Hepatic stellate cell (primary cell): ENCODE results near the gene KDM2B.

Source experiments
- DNase-seq: peaks from one replicate; pipeline ENCODE4 v3.0.0; 2011; ENCODE audit warnings: low spot score

Gene KDM2B

DNA sequence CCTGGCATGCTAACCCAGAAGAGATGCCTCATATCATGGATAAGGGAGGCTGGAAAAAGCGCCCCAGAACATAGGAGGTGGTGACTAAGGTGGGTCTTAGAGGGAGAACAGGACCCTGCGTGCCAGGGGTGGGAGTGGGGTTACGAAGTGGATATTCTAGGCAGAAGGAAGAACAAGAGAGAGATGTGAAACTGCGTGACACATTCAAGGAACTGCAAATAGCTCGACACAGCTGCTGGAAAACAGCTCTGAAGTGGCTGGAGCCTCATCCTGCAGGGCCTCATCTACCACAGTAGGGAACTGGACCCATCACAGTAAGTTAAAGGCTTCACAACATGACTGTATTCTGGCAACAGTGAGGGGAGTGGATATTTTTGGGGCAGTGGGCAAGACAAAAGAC lies 119.8 kb downstream of the KDM2B start:
- DNase-seq = no peak

DNA sequence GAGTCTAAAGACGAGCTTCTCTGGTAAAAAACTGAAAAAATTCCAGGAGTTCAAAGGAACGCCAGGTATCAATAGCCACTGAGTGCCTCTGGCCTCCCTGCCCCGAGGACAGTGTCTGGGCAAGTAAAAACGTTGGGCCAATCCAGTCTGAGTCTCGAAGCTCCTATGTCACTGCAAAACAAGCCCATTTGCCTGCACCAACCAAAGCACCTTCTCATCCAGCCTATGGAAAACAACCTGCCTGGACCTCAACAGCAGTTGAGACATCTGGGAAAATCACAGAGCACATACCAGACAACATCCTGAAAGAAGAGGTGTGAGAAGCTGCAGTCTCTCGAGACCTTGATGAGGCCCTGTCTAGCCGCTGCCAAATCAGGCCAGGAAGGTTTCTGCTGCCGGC lies 124.3 kb downstream of the KDM2B start:
- no peak for DNase-seq

DNA sequence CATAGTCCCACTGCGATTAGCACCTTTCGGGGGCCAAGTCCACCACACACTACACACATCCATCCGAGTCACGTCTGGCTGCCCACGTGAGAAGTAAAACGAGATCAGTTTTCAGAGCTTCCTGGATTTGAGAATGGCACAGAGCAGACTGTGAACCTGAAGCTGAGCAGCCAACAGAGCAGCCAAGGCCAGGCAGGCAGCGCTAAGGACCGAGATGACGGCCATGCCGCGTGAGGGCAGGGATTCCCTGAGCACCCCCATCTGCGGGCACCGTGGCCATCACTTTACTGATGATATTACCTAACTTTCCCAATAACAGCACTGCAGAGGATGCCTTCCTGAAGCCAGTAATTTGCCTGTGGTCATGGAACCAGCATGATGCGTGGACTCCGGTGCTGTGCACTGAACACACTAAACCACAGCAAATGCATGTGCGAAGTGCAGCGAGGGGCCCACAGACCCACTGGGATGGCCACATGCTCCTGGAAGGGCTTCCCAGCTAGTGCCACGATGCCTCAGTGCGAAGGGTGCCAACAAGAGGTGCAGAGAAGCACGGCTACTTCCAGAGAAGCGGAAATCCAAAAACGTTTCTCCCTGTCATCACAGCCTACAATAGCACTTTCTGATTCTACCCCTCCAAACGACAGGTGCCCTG lies 124.9 kb downstream of the KDM2B start:
- no peak for DNase-seq

DNA sequence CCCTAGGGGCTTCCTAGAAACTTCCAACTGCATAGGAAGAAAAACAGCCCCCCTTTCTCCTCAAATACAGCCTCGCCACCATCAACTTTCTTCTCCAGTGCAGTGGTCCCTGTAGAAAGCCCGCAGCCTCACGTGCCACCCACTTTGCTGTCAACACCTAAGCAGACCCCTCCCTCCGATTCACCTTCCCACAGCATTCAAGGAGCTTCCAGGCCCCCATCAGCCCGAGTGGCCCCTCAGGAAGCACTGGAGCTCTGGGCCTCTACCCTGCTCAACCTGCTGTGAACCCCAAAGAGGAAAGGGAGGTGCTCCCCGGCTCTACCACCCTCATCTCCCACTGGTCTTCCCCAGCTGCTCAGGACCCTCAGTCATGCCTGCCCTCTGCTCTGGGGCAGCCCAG lies 125.9 kb downstream of the KDM2B start:
- DNase-seq = no peak

DNA sequence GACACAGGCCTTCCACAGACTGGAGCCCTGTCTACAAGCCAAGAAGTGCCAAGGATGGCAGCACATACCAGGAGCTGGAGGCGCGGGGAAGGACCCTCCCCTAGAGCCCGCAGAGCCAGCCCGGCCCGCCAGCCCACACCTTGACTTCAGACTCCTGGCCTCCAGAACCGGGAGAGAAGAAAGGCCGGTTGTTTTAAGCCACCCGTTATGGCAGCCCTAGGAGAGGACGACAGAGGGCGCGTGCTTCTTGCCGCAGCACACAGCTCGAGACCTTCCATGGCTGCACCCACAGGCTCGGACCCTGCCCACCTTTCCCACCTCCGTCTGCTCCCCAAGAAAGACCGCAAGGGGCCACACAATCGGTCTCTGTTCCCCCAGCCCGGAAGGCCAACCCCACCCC lies 127.2 kb downstream of the KDM2B start:
- no peak for DNase-seq

DNA sequence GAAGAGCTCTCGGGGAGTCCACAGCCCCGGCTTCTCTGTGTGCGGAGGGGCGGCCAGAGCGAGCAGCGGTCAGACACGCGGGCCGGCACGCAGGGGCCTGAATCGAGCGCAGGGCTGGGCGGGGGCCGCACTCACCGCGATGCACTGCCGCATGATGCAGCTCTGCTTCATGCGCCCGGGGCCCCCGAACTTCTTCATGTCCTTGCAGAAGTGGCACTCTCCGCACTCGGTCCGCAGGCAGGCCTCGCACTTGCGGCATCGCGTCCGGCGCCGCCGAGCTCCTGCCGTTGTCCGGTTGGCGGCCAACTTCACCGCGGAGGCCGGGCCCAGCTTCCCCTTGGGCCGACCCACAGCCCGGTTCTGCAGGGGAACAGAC lies 127.8 kb downstream of the KDM2B start:
- no peak for DNase-seq

DNA sequence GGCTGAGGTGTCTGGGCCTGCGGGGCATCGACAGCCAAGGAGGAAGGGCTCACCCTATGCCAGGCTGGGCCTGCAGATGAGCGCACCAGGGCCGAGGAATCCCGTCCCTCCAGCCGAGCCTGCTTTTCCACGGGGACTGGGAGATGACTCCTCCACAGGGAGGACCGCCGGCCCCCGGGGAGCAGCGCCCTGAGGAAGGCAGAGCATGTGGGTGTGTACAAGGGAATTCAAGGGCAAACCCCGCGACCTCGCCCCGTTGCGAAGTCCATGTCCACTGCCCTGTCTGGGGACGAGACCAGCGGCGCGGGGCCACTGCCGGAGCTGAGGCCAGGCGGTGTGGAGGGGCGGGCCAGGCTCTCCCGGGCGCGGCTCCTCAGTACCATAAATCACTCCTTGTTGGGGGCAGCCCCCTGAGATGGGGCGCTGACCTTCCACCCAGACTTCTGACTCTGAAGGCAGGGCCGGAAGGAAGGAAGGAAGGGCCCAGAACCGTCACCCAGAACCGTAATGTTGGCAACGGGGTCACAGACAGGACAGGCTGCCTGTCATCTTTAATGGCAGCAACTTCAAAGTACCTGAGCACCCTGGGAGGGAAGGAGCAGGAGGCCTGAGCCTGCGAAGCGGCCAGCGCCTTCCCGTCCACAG lies 128.4 kb downstream of the KDM2B start:
- peak; percentile 60 for DNase-seq

DNA sequence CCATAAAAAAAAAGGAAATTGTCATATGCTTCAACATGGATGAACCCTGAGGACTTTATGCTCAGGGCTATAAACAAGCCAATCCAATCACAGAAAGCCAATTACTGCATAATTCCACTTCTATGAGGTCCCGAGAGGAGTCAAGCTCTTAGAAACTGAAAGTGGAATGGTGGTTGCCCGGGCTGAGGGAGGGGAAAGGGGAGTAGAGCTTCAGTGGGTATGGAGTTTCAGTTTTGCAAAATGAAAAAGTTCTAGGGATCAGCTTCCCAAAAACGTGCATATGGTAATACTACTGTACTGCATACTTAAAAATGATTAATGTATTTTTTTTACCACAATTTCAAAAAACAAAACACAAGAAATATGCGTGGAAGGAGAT lies 128.9 kb downstream of the KDM2B start:
- DNase-seq = peak; percentile 60

DNA sequence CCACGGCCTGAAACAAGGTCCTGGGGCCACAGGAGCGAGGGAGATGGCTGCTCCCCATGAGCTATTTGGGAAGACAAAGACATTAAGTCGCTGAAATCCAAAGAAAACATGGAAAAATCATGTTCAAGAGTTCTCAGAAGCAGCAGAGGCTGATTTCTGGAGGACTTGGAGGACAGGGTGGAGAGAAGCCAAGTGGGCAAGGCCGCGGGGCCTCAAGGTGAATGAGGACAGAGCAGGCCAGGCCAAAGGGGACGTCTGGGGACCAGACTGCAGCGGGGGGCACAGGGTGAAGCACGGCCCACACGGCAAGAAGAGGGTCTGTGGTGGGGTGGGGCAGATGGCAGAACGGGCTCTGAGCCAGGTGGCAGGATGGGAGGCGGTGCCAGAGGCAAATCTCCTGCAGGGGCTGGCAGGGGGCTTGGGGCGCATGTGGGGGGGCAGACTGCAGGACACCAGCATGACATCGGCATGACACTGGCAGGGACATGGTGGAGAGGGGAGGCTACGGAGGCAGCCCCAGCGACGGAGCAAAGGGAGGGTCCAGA lies 132.0 kb downstream of the KDM2B start:
- DNase-seq = no peak

DNA sequence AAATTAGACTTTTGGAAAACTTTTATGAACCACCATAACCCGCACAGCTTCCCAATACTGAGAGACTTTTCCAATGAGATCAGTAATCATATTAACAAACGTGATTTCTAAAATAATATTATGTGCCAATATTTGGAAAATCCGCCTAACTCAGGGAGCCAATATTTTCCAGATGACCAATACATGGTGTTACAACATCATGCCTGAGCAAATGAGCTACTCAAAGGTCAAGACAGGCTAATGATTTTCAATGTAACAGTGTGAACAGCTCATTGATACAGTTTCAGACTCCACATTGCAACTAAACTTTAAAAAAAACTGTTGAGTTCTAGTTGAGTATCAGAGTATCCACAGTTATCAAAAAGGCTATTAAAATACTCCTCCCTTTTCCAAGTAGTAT lies 134.1 kb downstream of the KDM2B start:
- no peak for DNase-seq

DNA sequence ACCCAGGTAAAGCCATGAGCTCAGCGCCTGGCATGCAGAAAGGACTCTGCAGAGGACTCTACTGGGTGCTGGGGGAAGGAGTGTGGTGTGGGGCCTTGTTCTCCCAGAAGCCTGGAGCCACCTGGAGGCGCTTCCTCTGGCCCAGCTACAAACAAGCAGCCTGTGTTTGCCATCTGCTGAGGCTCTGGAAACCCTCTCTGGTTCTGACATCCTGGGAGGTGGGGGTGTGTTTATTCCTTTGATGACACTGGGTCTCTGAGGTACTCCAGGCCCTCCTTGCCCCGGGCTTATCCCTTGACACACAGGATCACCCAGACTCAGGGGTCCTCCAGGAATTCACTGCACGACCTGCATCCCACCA lies 136.0 kb downstream of the KDM2B start:
- no peak for DNase-seq

DNA sequence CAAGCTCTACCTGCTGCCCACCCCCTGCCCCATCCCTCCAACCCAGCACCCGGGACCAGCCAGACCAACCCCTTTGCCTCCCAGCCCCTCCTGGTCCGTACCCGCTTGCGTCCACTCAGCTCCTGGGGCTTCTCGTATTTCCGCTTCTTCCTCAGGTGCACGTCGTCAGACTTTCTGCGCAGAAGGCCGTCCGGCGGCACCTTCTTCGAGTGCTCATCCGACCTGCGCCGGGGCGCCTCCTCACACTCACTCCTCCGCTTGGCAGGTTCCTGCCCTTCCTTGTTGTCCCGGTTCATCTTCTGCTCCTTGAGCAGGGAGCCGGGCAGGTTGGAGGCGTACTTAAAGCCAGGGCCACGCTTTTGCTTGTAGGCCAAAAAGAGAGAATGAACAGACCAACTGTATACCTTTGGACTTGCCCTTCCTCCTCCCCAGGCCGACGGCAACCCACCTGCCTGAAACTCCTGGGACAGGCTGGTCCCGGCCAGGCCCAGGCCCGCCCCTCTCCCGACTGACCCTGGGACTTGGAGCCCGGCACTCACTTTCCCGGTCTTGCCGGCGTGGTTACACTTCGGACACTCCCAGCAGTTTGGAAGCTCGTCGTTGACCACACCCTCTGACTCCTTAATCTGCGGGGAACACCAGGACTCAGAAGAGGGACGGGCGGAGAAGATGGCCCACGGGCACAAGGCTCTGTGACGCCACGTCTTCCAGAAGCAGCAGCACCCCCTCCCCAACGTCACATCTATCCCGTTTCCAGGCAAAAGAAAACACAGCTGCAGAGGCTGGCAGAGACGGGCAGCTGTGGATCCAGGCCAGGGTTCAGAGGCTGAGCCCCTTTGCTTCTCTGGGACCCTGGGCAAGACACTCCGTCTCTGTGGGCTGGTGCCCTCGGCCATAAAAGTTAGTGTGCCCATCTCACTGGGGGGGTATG lies 136.6 kb downstream of the KDM2B start:
- DNase-seq = no peak

DNA sequence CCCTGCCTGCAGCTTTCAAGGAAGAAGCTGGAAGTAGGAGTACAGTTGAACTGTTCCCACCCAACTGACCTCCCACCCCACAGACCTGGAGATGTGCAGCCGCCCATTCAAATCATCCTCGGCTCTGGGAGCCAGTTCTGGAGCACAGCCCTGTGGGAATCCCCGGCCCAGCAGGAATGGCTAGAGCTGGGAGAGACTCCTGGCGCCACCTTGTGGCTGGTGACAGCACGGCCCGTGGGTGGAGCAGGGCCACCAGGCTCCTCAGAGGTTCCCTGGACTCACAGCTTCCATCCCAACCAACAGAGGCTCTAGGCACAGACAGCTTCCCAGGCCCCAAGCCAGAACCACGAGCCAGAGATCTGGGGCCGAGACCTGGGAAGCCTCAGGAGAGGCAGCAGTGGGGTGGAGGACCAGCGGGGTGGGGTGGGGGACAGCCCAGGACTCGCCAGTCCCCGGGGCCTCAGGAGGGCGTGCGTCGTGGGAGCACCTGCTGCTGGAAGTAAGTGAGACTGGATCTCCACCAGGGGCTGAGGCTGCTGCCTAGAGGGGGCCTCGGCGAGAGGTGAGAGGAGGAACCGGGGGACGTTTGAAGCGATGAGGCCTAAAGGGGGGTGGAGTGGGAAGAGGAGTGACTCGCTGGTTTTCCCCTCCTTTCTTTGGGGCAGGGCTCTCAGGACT lies 137.5 kb downstream of the KDM2B start:
- DNase-seq = peak; percentile 98

DNA sequence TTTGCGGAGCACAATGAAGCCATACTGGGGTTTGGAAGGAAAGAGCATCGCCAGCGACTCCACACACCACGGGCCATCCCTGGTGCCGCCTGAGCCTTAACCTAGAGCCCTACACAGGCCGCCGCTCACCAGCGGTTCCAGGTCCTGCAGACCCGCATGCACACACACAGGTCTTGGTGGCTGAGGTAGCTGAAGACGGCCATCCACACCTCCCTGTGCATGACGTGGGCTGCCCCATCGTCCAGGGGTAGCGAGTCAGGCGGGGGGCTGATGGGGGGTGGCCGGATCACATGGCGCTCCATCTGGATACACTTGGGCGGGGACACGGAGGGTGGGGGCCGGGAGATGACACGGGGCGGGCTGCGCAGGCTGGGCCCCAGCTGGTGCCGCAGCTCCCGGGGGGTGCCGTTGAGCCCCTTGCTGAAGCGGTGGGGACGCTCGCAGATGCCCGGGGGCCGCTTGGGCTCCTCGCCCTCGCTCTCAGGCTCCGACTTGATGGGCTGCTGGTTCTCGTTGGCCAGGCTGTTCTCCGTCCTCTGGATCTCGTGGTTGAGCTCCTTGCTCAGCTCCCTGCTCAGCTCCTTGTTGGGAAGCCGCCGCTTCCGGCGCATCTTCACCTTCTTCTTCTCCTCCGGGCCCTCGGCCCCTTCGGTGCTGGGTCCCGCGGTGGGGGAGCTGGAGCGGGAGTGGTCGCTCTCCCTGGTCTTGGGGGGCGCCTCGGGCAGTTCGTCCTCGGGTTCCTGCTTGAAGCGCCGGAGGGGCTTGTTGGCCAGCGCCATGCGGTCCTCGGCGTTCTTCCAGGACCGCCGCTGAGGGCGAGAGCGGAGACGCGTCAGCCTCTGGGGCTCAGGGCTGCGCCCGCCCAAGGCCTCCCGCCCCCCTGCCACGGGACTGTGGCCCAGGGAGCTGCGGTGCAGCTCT lies 138.5 kb downstream of the KDM2B start:
- no peak for DNase-seq

DNA sequence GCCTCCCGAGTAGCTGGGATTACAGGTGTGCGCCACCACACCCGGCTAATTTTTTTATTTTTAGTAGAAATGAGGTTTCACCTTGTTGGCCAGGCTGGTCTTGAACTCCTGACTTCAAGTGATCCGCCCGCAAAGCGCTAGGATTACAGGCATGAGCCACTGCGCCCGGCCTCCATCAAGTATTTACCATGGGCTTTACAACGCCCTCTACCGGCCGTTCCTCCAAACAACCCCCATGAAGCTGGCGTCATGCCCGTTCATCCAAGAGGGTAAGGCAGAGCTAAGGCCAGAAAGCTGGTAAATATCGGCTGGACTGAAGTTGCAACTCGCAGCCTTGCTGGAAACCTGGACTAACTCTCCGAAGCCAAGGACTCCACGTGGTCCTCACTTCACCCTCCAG lies 139.3 kb downstream of the KDM2B start:
- DNase-seq = no peak

DNA sequence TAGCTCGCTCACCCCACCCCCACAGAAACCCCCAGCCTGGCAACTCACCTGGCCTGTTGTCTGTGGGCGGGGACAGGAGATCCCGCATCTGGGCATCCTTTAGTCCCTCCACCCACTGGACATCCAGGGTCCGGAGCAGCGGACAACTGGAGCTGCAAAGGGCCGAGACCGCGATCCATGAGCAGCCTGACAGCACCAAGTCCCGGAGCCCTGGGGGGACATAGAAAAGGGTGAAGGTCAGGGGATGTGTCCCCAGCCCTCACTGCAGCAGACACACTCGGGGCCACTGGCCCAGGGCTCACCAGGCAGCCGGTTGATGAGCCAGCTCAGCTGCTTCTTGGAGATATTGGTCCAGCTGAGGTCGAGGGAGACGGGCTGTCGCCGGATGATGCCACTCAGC lies 140.1 kb downstream of the KDM2B start:
- DNase-seq = no peak

DNA sequence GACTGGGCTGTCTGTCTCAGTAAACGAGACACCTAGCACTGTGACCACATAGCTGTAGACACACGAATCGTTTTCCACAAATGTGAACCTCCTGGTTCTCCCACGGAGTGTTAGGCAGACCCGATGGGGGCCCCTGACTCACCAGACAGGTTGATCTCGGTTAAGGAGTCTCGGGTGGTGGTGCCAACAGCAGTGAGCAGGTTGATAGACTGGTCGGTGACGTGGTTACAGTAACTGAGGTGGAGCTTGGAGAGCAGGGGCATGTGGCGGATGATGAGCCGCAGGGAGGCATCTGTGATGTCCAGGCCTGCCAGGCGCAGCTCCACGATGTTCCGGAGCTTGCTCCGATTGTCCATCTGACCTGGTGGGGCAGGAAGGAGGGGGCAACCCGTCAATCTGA lies 141.1 kb downstream of the KDM2B start:
- no peak for DNase-seq

DNA sequence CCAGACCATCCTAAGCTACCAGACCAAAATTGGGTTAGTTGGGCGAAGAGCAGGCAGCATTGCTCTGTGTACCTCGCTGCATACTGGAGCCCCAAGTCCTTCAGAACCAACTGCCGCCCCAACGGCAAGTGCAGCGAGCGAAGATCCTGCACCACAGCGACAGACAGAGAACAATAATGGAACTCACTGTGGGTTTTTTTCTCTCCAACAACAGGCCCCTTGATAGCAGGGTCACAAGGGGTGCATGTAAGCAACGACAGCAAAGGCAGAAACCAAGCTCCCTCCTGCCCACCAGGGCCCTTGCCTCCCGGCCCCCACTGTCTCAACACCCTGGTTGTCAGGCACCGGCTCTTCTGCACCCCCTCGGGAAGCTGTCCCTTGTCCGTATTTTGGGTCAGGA lies 141.9 kb downstream of the KDM2B start:
- DNase-seq = no peak

DNA sequence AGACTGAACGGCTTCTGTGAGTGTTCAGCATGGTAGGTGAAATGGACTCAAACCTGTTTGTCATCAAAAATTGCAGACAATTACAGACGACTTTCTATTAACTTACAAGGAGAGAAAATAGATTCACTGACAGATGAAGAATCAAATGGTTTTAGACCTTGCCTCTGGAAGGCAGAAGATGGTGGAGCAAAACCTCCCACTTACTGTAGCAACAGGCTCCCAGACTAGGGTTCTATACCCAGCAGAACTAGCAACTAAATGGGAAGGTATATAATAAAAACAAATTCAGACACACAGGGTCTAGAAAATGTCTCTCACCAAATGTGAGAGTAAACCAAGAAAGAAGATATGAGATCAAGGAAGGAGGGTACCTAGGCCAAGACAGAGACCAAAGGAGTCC lies 144.1 kb downstream of the KDM2B start:
- no peak for DNase-seq

DNA sequence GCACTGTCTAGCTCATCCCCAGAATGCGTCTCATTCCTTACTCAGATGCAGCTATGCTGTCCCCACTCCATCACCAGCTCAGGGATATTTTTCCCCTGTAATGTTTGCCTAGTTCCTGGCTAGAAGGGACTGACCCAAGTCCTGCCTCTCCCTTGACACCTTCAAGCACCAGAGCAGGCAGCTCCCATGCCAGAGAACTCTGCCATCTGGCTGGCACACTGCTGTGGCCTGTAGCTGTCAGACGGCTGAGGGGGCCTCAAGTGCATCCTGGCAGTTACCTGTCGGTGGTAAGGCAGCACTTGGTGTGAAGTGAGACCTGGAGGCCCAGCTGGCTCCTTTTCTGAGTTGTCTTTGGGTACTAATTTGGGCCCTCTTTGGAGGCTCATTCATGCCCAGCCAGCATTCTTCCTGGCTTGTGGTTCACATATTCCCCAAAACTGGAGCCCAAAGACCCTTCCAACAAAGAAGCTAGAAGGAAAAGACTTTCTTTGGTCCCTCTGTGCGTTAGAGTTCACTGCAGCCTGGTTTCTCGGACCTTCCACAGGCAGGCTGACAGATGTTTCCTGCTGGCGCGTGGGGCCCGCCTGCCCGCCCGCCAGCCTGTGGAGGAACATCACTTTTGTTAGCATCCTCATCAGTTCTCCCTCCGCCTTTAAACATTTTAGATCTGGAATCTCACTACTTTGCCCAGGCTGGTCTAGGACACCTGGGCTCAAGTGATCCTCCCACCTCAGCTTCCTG lies 147.9 kb downstream of the KDM2B start:
- DNase-seq = no peak
